ENCODE measurements around the gene SERPINA1.
A peak's percentile ranks its signal among the peaks of the same experiment; 100 is the strongest.

DNA sequence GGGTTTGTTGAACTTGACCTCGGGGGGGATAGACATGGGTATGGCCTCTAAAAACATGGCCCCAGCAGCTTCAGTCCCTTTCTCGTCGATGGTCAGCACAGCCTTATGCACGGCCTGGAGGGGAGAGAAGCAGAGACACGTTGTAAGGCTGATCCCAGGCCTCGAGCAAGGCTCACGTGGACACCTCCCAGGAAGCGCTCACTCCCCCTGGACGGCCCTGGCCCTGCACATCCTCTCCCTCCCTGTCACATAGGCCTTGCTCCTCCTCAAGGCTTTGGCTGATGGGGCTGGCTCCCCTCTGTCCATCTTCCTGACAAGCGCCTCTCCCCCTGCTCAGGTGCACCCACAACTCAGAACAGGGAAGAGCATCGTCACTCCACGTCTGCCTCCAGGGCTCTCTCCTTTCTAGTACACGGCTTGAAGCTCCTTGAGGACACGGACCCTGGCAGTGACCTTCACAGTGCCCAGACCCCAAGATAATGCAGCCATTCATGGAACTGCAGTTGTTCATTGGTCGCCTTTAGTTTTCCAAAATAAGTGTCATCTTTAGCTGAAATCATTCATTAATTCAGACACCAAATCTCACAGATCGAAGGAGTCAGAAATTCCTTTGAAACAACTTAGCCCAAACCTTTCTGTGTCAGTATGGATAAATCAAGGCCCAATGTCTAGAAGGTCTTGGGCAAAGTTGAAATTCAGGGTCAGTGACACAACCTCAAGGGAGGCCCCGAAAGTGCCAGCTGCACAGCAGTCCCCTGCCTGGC, 9.7 kb downstream of the SERPINA1 start:
- TF ChIP-seq, protein P1, sequence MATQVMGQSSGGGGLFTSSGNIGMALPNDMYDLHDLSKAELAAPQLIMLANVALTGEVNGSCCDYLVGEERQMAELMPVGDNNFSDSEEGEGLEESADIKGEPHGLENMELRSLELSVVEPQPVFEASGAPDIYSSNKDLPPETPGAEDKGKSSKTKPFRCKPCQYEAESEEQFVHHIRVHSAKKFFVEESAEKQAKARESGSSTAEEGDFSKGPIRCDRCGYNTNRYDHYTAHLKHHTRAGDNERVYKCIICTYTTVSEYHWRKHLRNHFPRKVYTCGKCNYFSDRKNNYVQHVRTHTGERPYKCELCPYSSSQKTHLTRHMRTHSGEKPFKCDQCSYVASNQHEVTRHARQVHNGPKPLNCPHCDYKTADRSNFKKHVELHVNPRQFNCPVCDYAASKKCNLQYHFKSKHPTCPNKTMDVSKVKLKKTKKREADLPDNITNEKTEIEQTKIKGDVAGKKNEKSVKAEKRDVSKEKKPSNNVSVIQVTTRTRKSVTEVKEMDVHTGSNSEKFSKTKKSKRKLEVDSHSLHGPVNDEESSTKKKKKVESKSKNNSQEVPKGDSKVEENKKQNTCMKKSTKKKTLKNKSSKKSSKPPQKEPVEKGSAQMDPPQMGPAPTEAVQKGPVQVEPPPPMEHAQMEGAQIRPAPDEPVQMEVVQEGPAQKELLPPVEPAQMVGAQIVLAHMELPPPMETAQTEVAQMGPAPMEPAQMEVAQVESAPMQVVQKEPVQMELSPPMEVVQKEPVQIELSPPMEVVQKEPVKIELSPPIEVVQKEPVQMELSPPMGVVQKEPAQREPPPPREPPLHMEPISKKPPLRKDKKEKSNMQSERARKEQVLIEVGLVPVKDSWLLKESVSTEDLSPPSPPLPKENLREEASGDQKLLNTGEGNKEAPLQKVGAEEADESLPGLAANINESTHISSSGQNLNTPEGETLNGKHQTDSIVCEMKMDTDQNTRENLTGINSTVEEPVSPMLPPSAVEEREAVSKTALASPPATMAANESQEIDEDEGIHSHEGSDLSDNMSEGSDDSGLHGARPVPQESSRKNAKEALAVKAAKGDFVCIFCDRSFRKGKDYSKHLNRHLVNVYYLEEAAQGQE (IDR thresholded peaks at IDR 0.05) = peak; percentile 29
- TF ChIP-seq, protein P2, sequence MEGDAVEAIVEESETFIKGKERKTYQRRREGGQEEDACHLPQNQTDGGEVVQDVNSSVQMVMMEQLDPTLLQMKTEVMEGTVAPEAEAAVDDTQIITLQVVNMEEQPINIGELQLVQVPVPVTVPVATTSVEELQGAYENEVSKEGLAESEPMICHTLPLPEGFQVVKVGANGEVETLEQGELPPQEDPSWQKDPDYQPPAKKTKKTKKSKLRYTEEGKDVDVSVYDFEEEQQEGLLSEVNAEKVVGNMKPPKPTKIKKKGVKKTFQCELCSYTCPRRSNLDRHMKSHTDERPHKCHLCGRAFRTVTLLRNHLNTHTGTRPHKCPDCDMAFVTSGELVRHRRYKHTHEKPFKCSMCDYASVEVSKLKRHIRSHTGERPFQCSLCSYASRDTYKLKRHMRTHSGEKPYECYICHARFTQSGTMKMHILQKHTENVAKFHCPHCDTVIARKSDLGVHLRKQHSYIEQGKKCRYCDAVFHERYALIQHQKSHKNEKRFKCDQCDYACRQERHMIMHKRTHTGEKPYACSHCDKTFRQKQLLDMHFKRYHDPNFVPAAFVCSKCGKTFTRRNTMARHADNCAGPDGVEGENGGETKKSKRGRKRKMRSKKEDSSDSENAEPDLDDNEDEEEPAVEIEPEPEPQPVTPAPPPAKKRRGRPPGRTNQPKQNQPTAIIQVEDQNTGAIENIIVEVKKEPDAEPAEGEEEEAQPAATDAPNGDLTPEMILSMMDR (IDR thresholded peaks at IDR 0.05; ENCODE audit: low read depth, low read length, missing input control) = no peak
- TF ChIP-seq, protein P3, sequence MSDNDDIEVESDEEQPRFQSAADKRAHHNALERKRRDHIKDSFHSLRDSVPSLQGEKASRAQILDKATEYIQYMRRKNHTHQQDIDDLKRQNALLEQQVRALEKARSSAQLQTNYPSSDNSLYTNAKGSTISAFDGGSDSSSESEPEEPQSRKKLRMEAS (IDR thresholded peaks at IDR 0.05) = no peak
- no peak for TF ChIP-seq TAF1 (conservative IDR thresholded peaks at IDR 0.05)
- TF ChIP-seq SP1 (IDR thresholded peaks at IDR 0.05) = no peak
